IMR-90 (cell line): ENCODE results near the gene TRPV4. TPM values are rescaled to one million over a fixed set of nuclear protein-coding genes. Genes with fewer than 3 reads are reported as not detected.

Experiments
- ATAC-seq: fragments of 200-7000 bp; cut with Tn5 transposase; 2 replicates; pipeline ENCODE4 v1.9.1; 2020; ENCODE audit warnings: low read depth, mild to moderate bottlenecking, moderate library complexity
- BruUV-seq: library from RNA; stranded (reverse); fragments of 400-500 nt; replicated peaks from 2 replicates; lab custom pipeline; 2021; lab: Mats Ljungman, UMichigan
- CTCF ChIA-PET: fragments of 300-600 bp; formaldehyde crosslinking; extraction: SDS; loops from one replicate; lab custom pipeline; 2021; ENCODE audit warnings: antibody characterized with exemption; lab: Yijun Ruan, JAX
- POLR2A ChIA-PET: fragments of 300-600 bp; sonication (Branson Sonifier 250); formaldehyde crosslinking; loops from one replicate; lab custom pipeline; 2022; ENCODE audit warnings: antibody characterized with exemption; ENCODE audit not compliant: unreplicated experiment; lab: Charles Lee
- DNase-seq: peaks from one replicate; pipeline ENCODE4 v3.0.0; 2013
- H2AFZ ChIP-seq: replicated peaks from 2 replicates; pipeline ENCODE3; 2013; ENCODE audit warnings: low read length, mild to moderate bottlenecking; ENCODE audit not compliant: poor library complexity
- H2AK5ac ChIP-seq: 2 replicates; pipeline ENCODE4 v1.6.1; 2013; ENCODE audit warnings: low read depth, low read length, inconsistent platforms
- H2AK9ac ChIP-seq: replicated peaks from 2 replicates; pipeline ENCODE3; 2013; ENCODE audit warnings: mild to moderate bottlenecking, low read depth, low read length, moderate library complexity; ENCODE audit not compliant: poor library complexity
- H2BK120ac ChIP-seq: 2 replicates; pipeline ENCODE4 v1.6.1; 2013; ENCODE audit warnings: low read depth, low read length, inconsistent platforms
- H2BK15ac ChIP-seq: 3 replicates; pipeline ENCODE4 v1.6.1; 2013; ENCODE audit warnings: low read depth, low read length, inconsistent platforms
- H2BK20ac ChIP-seq: 2 replicates; pipeline ENCODE4 v1.6.1; 2013; ENCODE audit warnings: low read depth, mild to moderate bottlenecking, inconsistent platforms, low read length, moderate library complexity
- H2BK5ac ChIP-seq: 2 replicates; pipeline ENCODE4 v1.6.1; 2013; ENCODE audit warnings: mild to moderate bottlenecking, low read depth, low read length, inconsistent platforms; ENCODE audit not compliant: poor library complexity, severe bottlenecking
- H3K14ac ChIP-seq: replicated peaks from 2 replicates; pipeline ENCODE4 v1.6.1; 2013; ENCODE audit warnings: low read depth, low read length, inconsistent platforms
- H3K18ac ChIP-seq: 2 replicates; pipeline ENCODE4 v1.6.1; 2013; ENCODE audit warnings: low read depth, low read length, control low read depth
- H3K23ac ChIP-seq: 2 replicates; pipeline ENCODE4 v1.6.1; 2013; ENCODE audit warnings: low read depth, low read length, inconsistent platforms
- H3K27ac ChIP-seq: 2 replicates; pipeline ENCODE4 v1.5.1; 2013; ENCODE audit warnings: mild to moderate bottlenecking, control low read depth, low read length; ENCODE audit not compliant: insufficient read depth
- H3K27me3 ChIP-seq: 2 replicates; pipeline ENCODE4 v1.6.1; 2013; ENCODE audit warnings: low read length; ENCODE audit not compliant: control insufficient read depth, insufficient read depth
- H3K36me3 ChIP-seq: 2 replicates; pipeline ENCODE4 v1.6.1; 2013; ENCODE audit warnings: low read length, mixed read lengths; ENCODE audit not compliant: control insufficient read depth, insufficient read depth
- H3K4ac ChIP-seq: 2 replicates; pipeline ENCODE4 v1.6.1; 2013; ENCODE audit warnings: low read depth, low read length, inconsistent platforms
- H3K4me1 ChIP-seq: 2 replicates; pipeline ENCODE4 v1.6.1; 2013; ENCODE audit warnings: low read length, mixed read lengths; ENCODE audit not compliant: control insufficient read depth, insufficient read depth
- H3K4me2 ChIP-seq: 2 replicates; pipeline ENCODE4 v1.6.1; 2013; ENCODE audit warnings: low read depth, mild to moderate bottlenecking, control low read depth, low read length, moderate library complexity
- H3K4me3 ChIP-seq: 2 replicates; pipeline ENCODE4 v1.5.1; 2013; ENCODE audit warnings: low read depth, mild to moderate bottlenecking, control low read depth, low read length, moderate library complexity; ENCODE audit not compliant: insufficient read depth
- H3K56ac ChIP-seq: 2 replicates; pipeline ENCODE4 v1.6.1; 2013; ENCODE audit warnings: low read length, inconsistent platforms; ENCODE audit not compliant: insufficient read depth; ENCODE audit errors: extremely low read depth
- H3K79me1 ChIP-seq, 2 experiments: 2 replicates each; pipeline ENCODE4 v1.6.1; 2013; ENCODE audit warnings: low read length in 2 of 2, inconsistent platforms in 1 of 2, low read depth in 1 of 2
- H3K9ac ChIP-seq: 2 replicates; pipeline ENCODE4 v1.6.1; 2013; ENCODE audit warnings: low read depth, low read length, control low read depth
- H3K9me1 ChIP-seq: 2 replicates; pipeline ENCODE4 v1.6.1; 2013; ENCODE audit warnings: low read length, inconsistent platforms; ENCODE audit not compliant: insufficient read depth
- H3K9me3 ChIP-seq: 2 replicates; pipeline ENCODE4 v1.6.1; 2013; ENCODE audit warnings: low read length; ENCODE audit not compliant: control insufficient read depth, insufficient read depth
- H4K20me1 ChIP-seq: 2 replicates; pipeline ENCODE4 v1.6.1; 2013; ENCODE audit warnings: low read length, inconsistent platforms; ENCODE audit not compliant: insufficient read depth
- H4K5ac ChIP-seq: 2 replicates; pipeline ENCODE4 v1.6.1; 2013; ENCODE audit warnings: mild to moderate bottlenecking, low read depth, low read length, control low read depth
- H4K8ac ChIP-seq, 2 experiments: 2 replicates each; pipeline ENCODE4 v1.6.1; 2013; ENCODE audit warnings: low read depth in 2 of 2, low read length in 2 of 2, control low read depth in 1 of 2, inconsistent platforms in 1 of 2
- H4K91ac ChIP-seq: 2 replicates; pipeline ENCODE4 v1.6.1; 2013; ENCODE audit warnings: low read depth, low read length, inconsistent platforms; ENCODE audit not compliant: insufficient read depth
- MAFK ChIP-seq: IDR thresholded peaks from 2 replicates; pipeline ENCODE4 v1.6.1; 2012; ENCODE audit warnings: low read depth, low read length, improper control_type of control experiment
- MXI1 ChIP-seq: IDR thresholded peaks from 2 replicates; pipeline ENCODE4 v1.6.1; 2012; ENCODE audit warnings: low read depth, mild to moderate bottlenecking, low read length, moderate library complexity, borderline replicate concordance
- POLR2A ChIP-seq: IDR thresholded peaks from 2 replicates; pipeline ENCODE4 v1.6.1; 2012; ENCODE audit warnings: mild to moderate bottlenecking, low read depth, low read length
- SMC3 ChIP-seq: fragments of 150-350 bp; IDR thresholded peaks from 2 replicates; pipeline ENCODE4 v1.6.1; 2016; ENCODE audit warnings: low read depth, mild to moderate bottlenecking, antibody characterized with exemption, low read length, moderate library complexity
- USF2 ChIP-seq: fragments of 150-350 bp; IDR thresholded peaks from 2 replicates; pipeline ENCODE4 v1.6.1; 2017; ENCODE audit warnings: mild to moderate bottlenecking, antibody characterized with exemption, low read length, low read depth
- whole genome bisulfite sequencing, 2 experiments: methylation state at CpG; one replicate each; pipeline versions ENCODE4 v1.1.5 to v1.1.7; 2013; ENCODE audit warnings: missing lambda C conversion rate in 2 of 2; ENCODE audit not compliant: insufficient read length in 1 of 2; ENCODE audit errors: extremely low coverage in 2 of 2; 5-methylcytosine and 5-hydroxymethylcytosine counted together
- dilution Hi-C: fragments of 300-500 bp; cut with HindIII; formaldehyde crosslinking; loops from one replicate; pipeline ENCODE4 v1.14.3; 2018; ENCODE audit warnings: low sequenced_read_pairs; ENCODE audit not compliant: unreplicated experiment
- in situ Hi-C: fragments of 300-500 bp; cut with MboI; formaldehyde crosslinking; loops from 3 replicates; pipeline ENCODE4 v1.14.3; 2019; ENCODE audit warnings: low sequenced_read_pairs, inconsistent platforms, mixed read lengths
- intact Hi-C: fragments of 100-400 bp; cut with micrococcal nuclease; formaldehyde crosslinking; loops from 2 replicates; pipeline ENCODE4 v1.10.0; 2022
- polyA plus RNA-seq, 3 experiments: library from polyadenylated mRNA; depleted of rRNA; stranded (reverse); fragments of >200 nt; gene quantifications; 2 replicates each; pipeline ENCODE4 v1.2.3, GENCODE V29; 2012; ENCODE audit warnings: low replicate concordance in 1 of 3
- total RNA-seq: library from RNA; depleted of rRNA; stranded (reverse); fragments of >200 nt; gene quantifications from 2 replicates; pipeline ENCODE4 v1.2.3, GENCODE V29; 2012

Gene TRPV4
- total and polyA plus RNA-seq, 2 of the 4 experiments (the other 2 are of a cell fraction): 1.1 to 6.1 TPM

GRCh38 chr12:109828754-109829511 is 4.3 kb downstream of the TRPV4 start:
- no peak overlapping the region for H2BK20ac ChIP-seq
- no peak overlapping the region for H3K4ac ChIP-seq
- H3K9ac ChIP-seq: no peak overlapping the region
- no peak overlapping the region for H2BK120ac ChIP-seq
- no peak overlapping the region for H3K56ac ChIP-seq
- H4K20me1 ChIP-seq: no peaks in the 10 kb centered on the region; the same call in 1 of the 2 replicates
- no peak overlapping the region for H4K8ac ChIP-seq
- no peak overlapping the region for H3K4me3 ChIP-seq
- peak overlapping the region; percentile 52 for H2AK9ac ChIP-seq
- no peak overlapping the region for H3K14ac ChIP-seq
- ATAC-seq (no peak), DNase-seq (no peak)
- dilution Hi-C loops: no loop called here
- no peak overlapping the region for H3K27ac ChIP-seq
- peaks cover 2% of the 10 kb centered on the region; the same call in 1 of the 2 replicates for H3K4me1 ChIP-seq
- H2AFZ ChIP-seq: no peak overlapping the region
- H3K36me3 ChIP-seq: no peaks in the 10 kb centered on the region
- H3K9me1 ChIP-seq: no peaks in the 10 kb centered on the region
- no CpG with 5 or more reads among the region's 3 CpGs for WGBS, 2 experiments
- no peak overlapping the region for H2BK15ac ChIP-seq
- no peak overlapping the region for H4K5ac ChIP-seq
- BruUV-seq: no TSS peak
- H3K18ac ChIP-seq: no peak overlapping the region
- H3K9me3 ChIP-seq: no peaks in the 10 kb centered on the region
- no peaks in the 10 kb centered on the region for H3K27me3 ChIP-seq
- in situ Hi-C loops: no loop called here
- ChIA-PET CTCF (interaction anchor here (0.5 to 1.0 kb wide), 2 partner anchors 17 to 18 kb away, joined by 4 to 5 read pairs; no protein-coding TSS in a partner anchor), POLR2A (interaction anchor here (0.6 kb wide), 1 partner anchor 60 kb away, joined by 16 read pairs; no protein-coding TSS in a partner anchor)
- no peak overlapping the region for H4K91ac ChIP-seq
- H2AK5ac ChIP-seq: no peak overlapping the region
- H3K23ac ChIP-seq: no peak overlapping the region; the same call in 1 of the 2 replicates
- no peak for TF ChIP-seq SMC3
- no peak for TF ChIP-seq POLR2A
- no peak for TF ChIP-seq USF2
- TF ChIP-seq MAFK: no peak
- TF ChIP-seq MXI1: no peak
- H3K79me1 ChIP-seq: 0 out of 4 replicates have a peak, but pooled peaks cover 0 to 3% of the 10 kb centered on the region in 2 experiments
- H3K4me2 ChIP-seq: no peak overlapping the region
- no peak overlapping the region for H2BK5ac ChIP-seq
- intact Hi-C loops: no loop called here
